Fibroblast of lung (primary cell): ENCODE measurements around the gene ULK3. TPM values are rescaled to one million over a fixed set of nuclear protein-coding genes. Genes with fewer than 3 reads are reported as not detected.

Experiments
- DNase-seq, 2 donors: peaks; one replicate each; pipeline versions ENCODE4 v3.0.0 to v3.0.0-alpha.2; 2010; ENCODE audit warnings: low read depth in 2 of 2
- H2AFZ ChIP-seq: 2 replicates; pipeline ENCODE4 v1.5.1; 2012; ENCODE audit warnings: low read length, control low read depth, inconsistent platforms
- H3K27ac ChIP-seq: 2 replicates; pipeline ENCODE4 v1.5.1; 2011; ENCODE audit warnings: low read length, control low read depth; ENCODE audit not compliant: insufficient read depth
- H3K27me3 ChIP-seq: 2 replicates; pipeline ENCODE4 v1.5.1; 2011; ENCODE audit warnings: mild to moderate bottlenecking, low read length; ENCODE audit not compliant: control insufficient read depth, insufficient read depth
- H3K36me3 ChIP-seq: 2 replicates; pipeline ENCODE4 v1.5.1; 2011; ENCODE audit warnings: low read length; ENCODE audit not compliant: control insufficient read depth, insufficient read depth
- H3K4me1 ChIP-seq: 2 replicates; pipeline ENCODE4 v1.5.1; 2011; ENCODE audit warnings: low read length; ENCODE audit not compliant: control insufficient read depth, insufficient read depth; ENCODE audit errors: extremely low read depth
- H3K4me2 ChIP-seq: 2 replicates; pipeline ENCODE4 v1.5.1; 2011; ENCODE audit warnings: low read length, control low read depth; ENCODE audit not compliant: insufficient read depth; ENCODE audit errors: extremely low read depth
- H3K4me3 ChIP-seq, 4 experiments: fragments of 200-600 bp in 1 of 4; sonication (generic) in 1 of 4; replicated peaks in 1 of 4; 2 replicates each; pipeline ENCODE4 v1.5.1; 2011 to 2016; ENCODE audit warnings: low read length in 4 of 4, low read depth in 3 of 4, mild to moderate bottlenecking in 3 of 4, control low read depth in 2 of 4, inconsistent platforms in 1 of 4, mixed read lengths in 1 of 4; ENCODE audit not compliant: insufficient read depth in 1 of 4; ENCODE audit errors: control extremely low read depth in 1 of 4
- H3K79me2 ChIP-seq: 2 replicates; pipeline ENCODE4 v1.5.1; 2012; ENCODE audit warnings: mild to moderate bottlenecking, low read length, inconsistent platforms; ENCODE audit not compliant: control insufficient read depth, insufficient read depth
- H3K9ac ChIP-seq: 2 replicates; pipeline ENCODE4 v1.5.1; 2011; ENCODE audit warnings: mild to moderate bottlenecking, low read length, control low read depth; ENCODE audit not compliant: insufficient read depth
- H3K9me3 ChIP-seq: 2 replicates; pipeline ENCODE4 v1.5.1; 2012; ENCODE audit warnings: low read depth, low read length; ENCODE audit not compliant: control insufficient read depth, insufficient read depth
- H4K20me1 ChIP-seq: 2 replicates; pipeline ENCODE4 v1.5.1; 2011; ENCODE audit warnings: low read length; ENCODE audit not compliant: control insufficient read depth, insufficient read depth; ENCODE audit errors: extremely low read depth
- CTCF ChIP-seq, 2 donors: IDR thresholded peaks in 1 of 2; conservative IDR thresholded peaks in 1 of 2; 1 replicate in 1 of 2; 2 replicates in 1 of 2; pipeline ENCODE4 v1.5.1; 2011 to 2012; ENCODE audit warnings: low read length in 2 of 2, control low read depth in 1 of 2, inconsistent platforms in 1 of 2, low read depth in 1 of 2, mild to moderate bottlenecking in 1 of 2
- EZH2 ChIP-seq: IDR thresholded peaks from 2 replicates; pipeline ENCODE4 v1.5.1; 2012; ENCODE audit warnings: low read length, control low read depth, mild to moderate bottlenecking; ENCODE audit errors: missing control alignments
- polyA plus RNA-seq, 2 donors: library from polyadenylated mRNA; depleted of rRNA in 1 of 2; stranded (reverse) in 1 of 2; unstranded in 1 of 2; fragments of >200 nt; gene quantifications; 2 replicates each; pipeline ENCODE4 v1.2.1, GENCODE V29; 2011 to 2012; ENCODE audit warnings: missing spikeins in 1 of 2
- total RNA-seq: library from RNA; depleted of rRNA; stranded (reverse); fragments of >200 nt; gene quantifications from 2 replicates; pipeline ENCODE4 v1.2.1, GENCODE V29; 2014

The ULK3 gene
- total and polyA plus RNA-seq, 2 donors (not counting 1 experiment from before 2014, with no cell fraction given): 8.8 to 11.4 TPM

GRCh38 chr15:74798388-74799254 is 44.3 kb downstream of the ULK3 start:
- no peak overlapping the region for H3K4me3 ChIP-seq
- peaks cover 22% of the 10 kb centered on the region for H3K79me2 ChIP-seq
- peaks cover 3% of the 10 kb centered on the region for H3K4me1 ChIP-seq
- no peak for TF ChIP-seq EZH2
- TF ChIP-seq CTCF (conservative IDR thresholded peaks at IDR 0.05 in 1 of 2, IDR thresholded peaks at IDR 0.05 in 1 of 2; ENCODE audit: low read depth in 1 of 2, low read length in 2 of 2): no peak
- H2AFZ ChIP-seq: no peak overlapping the region
- H4K20me1 ChIP-seq: no peaks in the 10 kb centered on the region
- no peak for DNase-seq
- no peak overlapping the region for H3K4me2 ChIP-seq
- H3K27me3 ChIP-seq: no peaks in the 10 kb centered on the region
- no peak overlapping the region for H3K27ac ChIP-seq
- H3K9me3 ChIP-seq: no peaks in the 10 kb centered on the region
- no peak overlapping the region for H3K9ac ChIP-seq
- H3K36me3 ChIP-seq: peaks cover 24% of the 10 kb centered on the region

- Histone ChIP-seq H4K20me1 (no peaks in the 10 kb centered on the region), H3K79me2 (peaks cover 47% of the 10 kb centered on the region), H3K9me3 (no peaks in the 10 kb centered on the region)
Observed at GRCh38 chr15:74795966-74796625, 46.9 kb downstream of the ULK3 start.

More at GRCh38 chr15:74795966-74796625, 46.9 kb downstream of the ULK3 start:
- no peak overlapping the region for H3K9ac ChIP-seq
- peak in 1 of 2 donors; percentile 16 for DNase-seq
- H3K4me1 ChIP-seq: peaks cover 14% of the 10 kb centered on the region
- H3K4me3 ChIP-seq: no peak overlapping the region
- no peak overlapping the region for H3K27ac ChIP-seq
- peaks cover 11% of the 10 kb centered on the region for H3K36me3 ChIP-seq
- no peak overlapping the region for H2AFZ ChIP-seq
- no peak overlapping the region for H3K4me2 ChIP-seq
- no peaks in the 10 kb centered on the region for H3K27me3 ChIP-seq
- no peak for TF ChIP-seq CTCF (conservative IDR thresholded peaks at IDR 0.05 in 1 of 2, IDR thresholded peaks at IDR 0.05 in 1 of 2; ENCODE audit: low read depth in 1 of 2, low read length in 2 of 2)
- no peak for TF ChIP-seq EZH2
